H9 (cell line): ENCODE data around the gene FARS2. TPM values are rescaled to one million over a fixed set of nuclear protein-coding genes. Genes with fewer than 3 reads are reported as not detected.

Source experiments
- DNase-seq: peaks from one replicate; pipeline ENCODE4 v3.0.0-alpha.2; 2017
- H2AFZ ChIP-seq: one replicate; pipeline ENCODE4 v1.6.1; 2013; ENCODE audit warnings: mild to moderate bottlenecking, low read length, control low read depth, moderate library complexity
- H2AK5ac ChIP-seq: 2 replicates; pipeline ENCODE4 v1.6.1; 2013; ENCODE audit warnings: low read length, control low read depth, mixed read lengths; ENCODE audit not compliant: insufficient read length
- H2BK120ac ChIP-seq: one replicate; pipeline ENCODE4 v1.6.1; 2013; ENCODE audit warnings: low read depth, mild to moderate bottlenecking, low read length, control low read depth, inconsistent platforms; ENCODE audit not compliant: poor library complexity, severe bottlenecking
- H2BK12ac ChIP-seq: 2 replicates; pipeline ENCODE4 v1.6.1; 2013; ENCODE audit warnings: low read length, control low read depth, mixed read lengths, low read depth; ENCODE audit not compliant: insufficient read length
- H2BK15ac ChIP-seq: 2 replicates; pipeline ENCODE4 v1.6.1; 2013; ENCODE audit warnings: low read depth, low read length, control low read depth
- H2BK20ac ChIP-seq: one replicate; pipeline ENCODE4 v1.6.1; 2013; ENCODE audit warnings: low read depth, mild to moderate bottlenecking, low read length, control low read depth, inconsistent platforms; ENCODE audit not compliant: poor library complexity, severe bottlenecking
- H2BK5ac ChIP-seq: 2 replicates; pipeline ENCODE4 v1.6.1; 2013; ENCODE audit warnings: low read length, control low read depth, mixed read lengths; ENCODE audit not compliant: insufficient read length
- H3K14ac ChIP-seq: 2 replicates; pipeline ENCODE4 v1.6.1; 2013; ENCODE audit warnings: low read length, control low read depth; ENCODE audit not compliant: insufficient read depth
- H3K18ac ChIP-seq: 2 replicates; pipeline ENCODE4 v1.6.1; 2013; ENCODE audit warnings: low read depth, mild to moderate bottlenecking, mixed read lengths, low read length, control low read depth; ENCODE audit not compliant: insufficient read length
- H3K23ac ChIP-seq: 2 replicates; pipeline ENCODE4 v1.6.1; 2013; ENCODE audit warnings: low read length, control low read depth, mixed read lengths, low read depth; ENCODE audit not compliant: insufficient read length
- H3K23me2 ChIP-seq: 2 replicates; pipeline ENCODE4 v1.6.1; 2013; ENCODE audit warnings: low read depth, mild to moderate bottlenecking, mixed read lengths, low read length, control low read depth; ENCODE audit not compliant: insufficient read length, poor library complexity, severe bottlenecking
- H3K27ac ChIP-seq: 2 replicates; pipeline ENCODE4 v1.5.1; 2013; ENCODE audit warnings: low read length, control low read depth, mixed read lengths, low read depth; ENCODE audit not compliant: insufficient read length
- H3K27me3 ChIP-seq: 2 replicates; pipeline ENCODE4 v1.6.1; 2013; ENCODE audit warnings: low read length, control low read depth, inconsistent platforms; ENCODE audit not compliant: insufficient read depth
- H3K4ac ChIP-seq: 2 replicates; pipeline ENCODE4 v1.6.1; 2013; ENCODE audit warnings: low read depth, mild to moderate bottlenecking, control low read depth, inconsistent platforms, low read length, moderate library complexity
- H3K4me1 ChIP-seq: 2 replicates; pipeline ENCODE4 v1.6.1; 2013; ENCODE audit warnings: low read length, control low read depth, inconsistent platforms; ENCODE audit not compliant: insufficient read depth
- H3K4me2 ChIP-seq: 2 replicates; pipeline ENCODE4 v1.6.1; 2013; ENCODE audit warnings: low read length, control low read depth, mixed read lengths; ENCODE audit not compliant: insufficient read length, insufficient read depth
- H3K56ac ChIP-seq: 2 replicates; pipeline ENCODE4 v1.6.1; 2013; ENCODE audit warnings: low read depth, mild to moderate bottlenecking, mixed read lengths, low read length, control low read depth; ENCODE audit not compliant: insufficient read length
- H3K79me1 ChIP-seq: 2 replicates; pipeline ENCODE4 v1.6.1; 2013; ENCODE audit warnings: low read depth, mild to moderate bottlenecking, moderate library complexity, low read length, control low read depth, inconsistent platforms; ENCODE audit not compliant: insufficient read depth, poor library complexity, severe bottlenecking
- H3K79me2 ChIP-seq: 2 replicates; pipeline ENCODE4 v1.6.1; 2013; ENCODE audit warnings: low read length, control low read depth, inconsistent platforms; ENCODE audit not compliant: insufficient read depth
- H3K9ac ChIP-seq: 2 replicates; pipeline ENCODE4 v1.6.1; 2013; ENCODE audit warnings: low read length, control low read depth, mixed read lengths; ENCODE audit not compliant: insufficient read length; ENCODE audit errors: extremely low read depth
- H3K9me3 ChIP-seq: one replicate; pipeline ENCODE4 v1.6.1; 2013; ENCODE audit warnings: low read depth, low read length, inconsistent platforms; ENCODE audit not compliant: control insufficient read depth
- H3T11ph ChIP-seq: one replicate; pipeline ENCODE4 v1.6.1; 2013; ENCODE audit warnings: mild to moderate bottlenecking, low read length, control low read depth, inconsistent platforms
- H4K20me1 ChIP-seq: one replicate; pipeline ENCODE4 v1.6.1; 2013; ENCODE audit not compliant: control insufficient read depth, insufficient read length, insufficient read depth
- H4K5ac ChIP-seq: 2 replicates; pipeline ENCODE4 v1.6.1; 2013; ENCODE audit warnings: low read depth, mild to moderate bottlenecking, mixed read lengths, low read length, control low read depth; ENCODE audit not compliant: insufficient read length
- H4K8ac ChIP-seq: replicated peaks from 2 replicates; pipeline ENCODE4 v1.6.1; 2013; ENCODE audit warnings: low read length, control low read depth, mixed read lengths, low read depth; ENCODE audit not compliant: insufficient read length
- H4K91ac ChIP-seq: 2 replicates; pipeline ENCODE4 v1.6.1; 2013; ENCODE audit warnings: low read depth, mild to moderate bottlenecking, moderate library complexity, mixed read lengths, low read length, control low read depth; ENCODE audit not compliant: insufficient read length
- H3K27ac Mint-ChIP-seq, 3 experiments: 2 replicates in 2 of 3; 3 replicates in 1 of 3; pipeline ENCODE4 v1.8.0; 2020 to 2021; ENCODE audit warnings: mixed read lengths in 3 of 3, mild to moderate bottlenecking in 1 of 3, moderate library complexity in 1 of 3
- H3K27me3 Mint-ChIP-seq: 2 replicates; pipeline ENCODE4 v1.8.0; 2021; ENCODE audit warnings: low read depth, mild to moderate bottlenecking, moderate library complexity, mixed read lengths
- H3K36me3 Mint-ChIP-seq, 3 experiments: 2 replicates in 2 of 3; 3 replicates in 1 of 3; pipeline ENCODE4 v1.8.0; 2020 to 2021; ENCODE audit warnings: low read depth in 3 of 3, mixed read lengths in 3 of 3; ENCODE audit not compliant: insufficient read depth in 1 of 3
- H3K4me1 Mint-ChIP-seq, 2 experiments: 2 replicates each; pipeline ENCODE4 v1.8.0; 2020; ENCODE audit warnings: mixed read lengths in 2 of 2
- H3K4me3 Mint-ChIP-seq, 2 experiments: 2 replicates in 1 of 2; 3 replicates in 1 of 2; pipeline ENCODE4 v1.8.0; 2020 to 2021; ENCODE audit warnings: mild to moderate bottlenecking in 2 of 2, mixed read lengths in 2 of 2, moderate library complexity in 1 of 2
- H3K9me3 Mint-ChIP-seq, 2 experiments: 2 replicates in 1 of 2; 3 replicates in 1 of 2; pipeline ENCODE4 v1.8.0; 2020; ENCODE audit warnings: mild to moderate bottlenecking in 2 of 2, mixed read lengths in 2 of 2, moderate library complexity in 1 of 2
- WGBS: extraction: QIAGEN DNeasy Blood & Tissue Kit; methylation state at CpG from one replicate; pipeline ENCODE4 v1.1.7; 2013; ENCODE audit warnings: missing lambda C conversion rate, low lambda C conversion rate, mixed read lengths; ENCODE audit not compliant: insufficient read length; ENCODE audit errors: extremely low coverage; 5-methylcytosine and 5-hydroxymethylcytosine counted together
- total RNA-seq: library from RNA; stranded (reverse); gene quantifications from 2 replicates; pipeline ENCODE4 v1.2.1, GENCODE V29; 2021
- TF ChIP-seq, protein P1 (sequence below): fragments of 200-600 bp; sonication (generic); conservative IDR thresholded peaks from 3 replicates; pipeline ENCODE4 v1.8.0; 2021; ENCODE audit warnings: antibody characterized with exemption, mild to moderate bottlenecking

Gene FARS2
- total RNA-seq, 1 experiment from 2014 or later = 8.5 TPM

DNA sequence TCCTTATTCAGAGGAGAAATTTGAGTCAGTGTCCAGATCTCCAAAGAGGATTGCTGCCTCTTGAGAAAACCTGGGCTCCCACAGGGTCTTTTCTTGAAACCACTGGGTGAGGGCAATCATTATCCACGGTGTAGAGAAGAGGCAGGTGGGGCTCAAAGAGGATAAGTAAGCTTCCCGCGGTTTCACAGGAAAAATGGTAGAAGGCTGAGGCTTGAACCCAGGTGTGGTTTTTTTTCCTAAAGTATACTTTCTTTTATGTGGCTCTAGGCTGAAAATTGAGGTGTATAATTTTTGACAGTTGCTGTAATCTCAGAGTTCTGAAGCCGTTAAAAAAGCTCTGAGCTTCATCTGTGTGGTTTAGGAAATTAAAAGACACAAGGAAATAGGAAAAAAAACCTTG lies 164.5 kb downstream of the FARS2 start:
- Histone ChIP-seq H3K4me1 (no peaks in the 10 kb centered on the region), H4K5ac (no peak overlapping the region), H3K18ac (no peak overlapping the region), H2BK12ac (no peak overlapping the region), H3K23ac (no peak overlapping the region), H3K4me2 (no peak overlapping the region), H2BK20ac (no peak overlapping the region), H3K9ac (no peak overlapping the region), H3K79me2 (no peaks in the 10 kb centered on the region), H3K4ac (no peak overlapping the region), H3T11ph (no peak overlapping the region), H2AFZ (no peak overlapping the region), H2BK120ac (no peak overlapping the region), H4K8ac (no peak overlapping the region), H2BK15ac (no peak overlapping the region), H4K20me1 (no peaks in the 10 kb centered on the region), H3K27me3 (no peaks in the 10 kb centered on the region), H3K56ac (no peak overlapping the region), H3K9me3 (no peaks in the 10 kb centered on the region), H3K79me1 (no peaks in the 10 kb centered on the region), H3K27ac (no peak overlapping the region), H3K14ac (no peak overlapping the region), H4K91ac (no peak overlapping the region), H2AK5ac (no peak overlapping the region), H2BK5ac (no peak overlapping the region), H3K23me2 (no peaks in the 10 kb centered on the region)
- Mint-ChIP-seq H3K4me3 (no peak overlapping the region), H3K4me1 (peaks cover 7% of the 10 kb centered on the region in 2 experiments), H3K27me3 (no peaks in the 10 kb centered on the region; the same call in 1 of the 2 replicates), H3K36me3 (peaks cover 0 to 1% (median 0%) of the 10 kb centered on the region in 3 experiments; a peak in 2 of 7 replicates), H3K27ac (no peak overlapping the region), H3K9me3 (peaks cover 0 to 4% of the 10 kb centered on the region in 2 experiments; a peak in 1 of 5 replicates)
- DNase-seq = no peak
- TF ChIP-seq, protein P1, sequence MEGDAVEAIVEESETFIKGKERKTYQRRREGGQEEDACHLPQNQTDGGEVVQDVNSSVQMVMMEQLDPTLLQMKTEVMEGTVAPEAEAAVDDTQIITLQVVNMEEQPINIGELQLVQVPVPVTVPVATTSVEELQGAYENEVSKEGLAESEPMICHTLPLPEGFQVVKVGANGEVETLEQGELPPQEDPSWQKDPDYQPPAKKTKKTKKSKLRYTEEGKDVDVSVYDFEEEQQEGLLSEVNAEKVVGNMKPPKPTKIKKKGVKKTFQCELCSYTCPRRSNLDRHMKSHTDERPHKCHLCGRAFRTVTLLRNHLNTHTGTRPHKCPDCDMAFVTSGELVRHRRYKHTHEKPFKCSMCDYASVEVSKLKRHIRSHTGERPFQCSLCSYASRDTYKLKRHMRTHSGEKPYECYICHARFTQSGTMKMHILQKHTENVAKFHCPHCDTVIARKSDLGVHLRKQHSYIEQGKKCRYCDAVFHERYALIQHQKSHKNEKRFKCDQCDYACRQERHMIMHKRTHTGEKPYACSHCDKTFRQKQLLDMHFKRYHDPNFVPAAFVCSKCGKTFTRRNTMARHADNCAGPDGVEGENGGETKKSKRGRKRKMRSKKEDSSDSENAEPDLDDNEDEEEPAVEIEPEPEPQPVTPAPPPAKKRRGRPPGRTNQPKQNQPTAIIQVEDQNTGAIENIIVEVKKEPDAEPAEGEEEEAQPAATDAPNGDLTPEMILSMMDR = no peak
- WGBS = no CpG with 5 or more reads among the region's 4 CpGs
